GM06990 (cell line): ENCODE data around the gene ZNF79.

Experiments used
- DNase-seq: peaks from one replicate; pipeline ENCODE4 v3.0.0-alpha.2; 2011; ENCODE audit not compliant: insufficient read length; ENCODE audit errors: extremely low read depth
- H3K27me3 ChIP-seq: replicated peaks from 2 replicates; pipeline ENCODE4 v1.6.0; 2011; ENCODE audit warnings: low read length; ENCODE audit not compliant: control insufficient read depth, insufficient read depth
- H3K36me3 ChIP-seq: 2 replicates; pipeline ENCODE4 v1.5.1; 2011; ENCODE audit warnings: low read length; ENCODE audit not compliant: control insufficient read depth, insufficient read depth
- H3K4me3 ChIP-seq: replicated peaks from 2 replicates; pipeline ENCODE4 v1.5.1; 2011; ENCODE audit warnings: low read depth, mild to moderate bottlenecking, control low read depth, low read length
- CTCF ChIP-seq: IDR thresholded peaks from 2 replicates; pipeline ENCODE4 v1.5.1; 2011; ENCODE audit warnings: low read length, control low read depth, mild to moderate bottlenecking, inconsistent platforms; ENCODE audit not compliant: insufficient read depth, poor library complexity, severe bottlenecking

ZNF79 gene

GRCh38 chr9:127386249-127386648, 37.9 kb upstream of the ZNF79 start:
- Histone ChIP-seq H3K36me3 (no peaks in the 10 kb centered on the region), H3K27me3 (no peaks in the 10 kb centered on the region; the same call in 1 of the 2 replicates), H3K4me3 (no peak overlapping the region)
- DNase-seq = no peak
- TF ChIP-seq CTCF = no peak

GRCh38 chr9:127386981-127387380, 37.2 kb upstream of the ZNF79 start:
- Histone ChIP-seq H3K27me3 (no peaks in the 10 kb centered on the region; the same call in 1 of the 2 replicates), H3K36me3 (no peaks in the 10 kb centered on the region), H3K4me3 (no peak overlapping the region)
- no peak for DNase-seq
- no peak for TF ChIP-seq CTCF

GRCh38 chr9:127388037-127388855, 35.9 kb upstream of the ZNF79 start:
- H3K4me3 ChIP-seq = no peak overlapping the region

GRCh38 chr9:127388856-127389238, 35.3 kb upstream of the ZNF79 start:
- Histone ChIP-seq H3K27me3 (no peaks in the 10 kb centered on the region), H3K36me3 (no peaks in the 10 kb centered on the region), H3K4me3 (no peak overlapping the region)
- DNase-seq = no peak
- no peak for TF ChIP-seq CTCF

More at GRCh38 chr9:127388037-127388855, 35.9 kb upstream of the ZNF79 start:
- no peak for TF ChIP-seq CTCF
- peak; percentile 46 for DNase-seq
- no peaks in the 10 kb centered on the region for H3K36me3 ChIP-seq
- H3K27me3 ChIP-seq = no peaks in the 10 kb centered on the region

- DNase-seq = no peak
- H3K36me3 ChIP-seq = no peaks in the 10 kb centered on the region
- no peak for TF ChIP-seq CTCF
- no peak overlapping the region for H3K4me3 ChIP-seq
- H3K27me3 ChIP-seq = no peaks in the 10 kb centered on the region
Measured at GRCh38 chr9:127389381-127390247, 34.6 kb upstream of the ZNF79 start.
